Right lobe of liver (tissue), 6 donors: ENCODE results near the gene DCTN3. TPM values are rescaled to one million over a fixed set of nuclear protein-coding genes. Genes with fewer than 3 reads are reported as not detected.
A peak's percentile ranks its signal among the peaks of the same experiment; 100 is the strongest.

Experiments used
- ATAC-seq, 4 donors: fragments of 200-7000 bp; cut with Tn5 transposase; one replicate each; pipeline ENCODE4 v1.9.1; 2020; ENCODE audit warnings: mild to moderate bottlenecking in 4 of 4, moderate library complexity in 4 of 4
- DNase-seq, 3 donors: peaks; one replicate each; pipeline ENCODE4 v3.0.0-alpha.2; 2020
- H3K27ac ChIP-seq, 3 donors: fragments of 200-600 bp; one replicate each; pipeline ENCODE4 v1.8.0; 2022
- H3K27me3 ChIP-seq, 2 donors: fragments of 200-600 bp; one replicate each; pipeline ENCODE4 v1.8.0; 2022
- H3K36me3 ChIP-seq, 4 donors: fragments of 200-600 bp; sonication (generic) in 1 of 4; one replicate each; pipeline versions ENCODE4 v1.5.1 to v1.8.0; 2017 to 2022; ENCODE audit warnings: control low read depth in 1 of 4
- H3K4me1 ChIP-seq, 4 donors: fragments of 200-600 bp; sonication (generic) in 1 of 4; one replicate each; pipeline versions ENCODE4 v1.5.1 to v1.8.0; 2017 to 2022; ENCODE audit warnings: control low read depth in 1 of 4
- H3K4me3 ChIP-seq, 3 donors: fragments of 200-600 bp; one replicate each; pipeline ENCODE4 v1.8.0; 2022
- H3K9me3 ChIP-seq, 4 donors: fragments of 200-600 bp; sonication (generic) in 1 of 4; one replicate each; pipeline versions ENCODE4 v1.5.1 to v1.8.0; 2017 to 2022; ENCODE audit warnings: control low read depth in 1 of 4
- CTCF ChIP-seq, 4 donors: fragments of 200-600 bp in 3 of 4; fragments of 450-650 bp in 1 of 4; IDR thresholded peaks; one replicate each; pipeline versions ENCODE4 v1.5.1 to v1.8.0; 2016 to 2022; ENCODE audit warnings: antibody characterized with exemption in 4 of 4, mild to moderate bottlenecking in 2 of 4
- POLR2A ChIP-seq: fragments of 450-650 bp; IDR thresholded peaks from one replicate; pipeline ENCODE4 v1.6.1; 2017; ENCODE audit warnings: antibody characterized with exemption, mild to moderate bottlenecking
- WGBS: methylation state at CpG from one replicate; pipeline ENCODE4 v1.1.6; 2018; ENCODE audit warnings: low coverage, low lambda C conversion rate; ENCODE audit not compliant: insufficient coverage; ENCODE audit errors: missing lambda C conversion rate; 5-methylcytosine and 5-hydroxymethylcytosine counted together
- intact Hi-C, 2 donors: fragments of 100-400 bp; cut with DNase I; formaldehyde crosslinking; loops; one replicate each; pipeline versions ENCODE4 v1.11.2 to v1.14.1; 2022
- total RNA-seq, 6 experiments: library from RNA; depleted of rRNA in 2 of 6; stranded (reverse); fragments of >200 nt in 2 of 6; fragmentation: NEBNext Ultra II Directional in 3 of 6; extraction: Animal tissue kit (Norgen Biotek cat#: 25700) in 3 of 6; gene quantifications; one replicate each; pipeline versions ENCODE4 v1.1.0 to v1.2.4, GENCODE V29; 2016 to 2023
- donor health status: DM: no; HTN: yes; CAD: no.
- donor health status: DM: no; HTN: no; CAD: no.
- donor health status: DM: no; HTN: no; CAD: no.
- donor health status: DM: no; HTN: yes; CAD: no.
- donor health status: DM: no; HTN: yes; CAD: no.

DCTN3 gene
- total RNA-seq, 6 experiments from 2014 or later, result 26.4 to 36.8 (median 32.7) TPM

- ATAC-seq, result peak; percentile 38 to 57 (median 55)
- WGBS, result 8% methylated on average over 7 of the region's 18 CpGs
- Histone ChIP-seq H3K27ac (peak overlapping the region; percentile 74 to 93 (median 89)), H3K4me3 (peak overlapping the region; percentile 71 to 85 (median 72)), H3K36me3 (no peaks in the 10 kb centered on the region), H3K9me3 (no peaks in the 10 kb centered on the region), H3K4me1 (peaks cover 0 to 11% (median 5%) of the 10 kb centered on the region in 4 donors), H3K27me3 (no peaks in the 10 kb centered on the region)
- intact Hi-C loops, result no loop called here
- TF ChIP-seq POLR2A (no peak), CTCF (IDR thresholded peaks at IDR 0.05) (peak; percentile 57 to 88 (median 82))
- peak; percentile 81 to 86 (median 83) for DNase-seq
Measured at GRCh38 chr9:34664281-34665066, 44.2 kb upstream of the DCTN3 start.

GRCh38 chr9:34663303-34663605 is 43.0 kb upstream of the DCTN3 start:
- no peaks in the 10 kb centered on the region for H3K27me3 ChIP-seq
- DNase-seq (no peak), ATAC-seq (no peak)
- peaks cover 0 to 11% (median 5%) of the 10 kb centered on the region in 4 donors for H3K4me1 ChIP-seq
- intact Hi-C loops, result no loop called here
- H3K4me3 ChIP-seq, result no peak overlapping the region
- no peak overlapping the region for H3K27ac ChIP-seq
- H3K36me3 ChIP-seq, result no peaks in the 10 kb centered on the region
- TF ChIP-seq POLR2A (no peak), CTCF (IDR thresholded peaks at IDR 0.05) (no peak)
- H3K9me3 ChIP-seq, result no peaks in the 10 kb centered on the region

GRCh38 chr9:34662526-34663302 is 42.4 kb upstream of the DCTN3 start, which contains the start of gene CCL27:
Gene CCL27, minus strand, starts transcription at chr9:34662657. Its CDS starts 24 bp downstream, at chr9:34662633.
- Histone ChIP-seq H3K27ac (no peak within 1 kb of the TSS), H3K9me3 (no peaks in the 10 kb centered on the region)
- WGBS, result 89% methylated on average over 4 of the region's 4 CpGs

More at GRCh38 chr9:34662526-34663302, 42.4 kb upstream of the DCTN3 start, which contains the start of gene CCL27:
- H3K4me1 ChIP-seq, result peaks cover 0 to 11% (median 5%) of the 10 kb centered on the region in 4 donors
- TF ChIP-seq CTCF (IDR thresholded peaks at IDR 0.05), result no peak
- TF ChIP-seq POLR2A, result no peak
- no peak for DNase-seq
- intact Hi-C loops, result no loop called here
- ATAC-seq, result no peak
- no peaks in the 10 kb centered on the region for H3K36me3 ChIP-seq
- no peak within 1 kb of the TSS for H3K4me3 ChIP-seq
- H3K27me3 ChIP-seq, result no peaks in the 10 kb centered on the region
